HepG2 (cell line): ENCODE data around the gene NPBWR2. TPM values are rescaled to one million over a fixed set of nuclear protein-coding genes. Genes with fewer than 3 reads are reported as not detected.

Experiments
- AKNA ChIP-seq: sonication (generic); formaldehyde crosslinking; IDR thresholded peaks from 2 replicates; pipeline ENCODE4 v1.4.0; 2020; ENCODE audit warnings: missing genetic modification reagents, borderline replicate concordance
- CAMTA2 ChIP-seq: sonication (generic); formaldehyde crosslinking; IDR thresholded peaks from 2 replicates; pipeline ENCODE4 v1.4.0; 2020; ENCODE audit warnings: mild to moderate bottlenecking, missing genetic modification reagents, borderline replicate concordance
- FLYWCH1 ChIP-seq: sonication (generic); formaldehyde crosslinking; IDR thresholded peaks from 2 replicates; pipeline ENCODE4 v1.8.1; 2023; ENCODE audit warnings: mild to moderate bottlenecking, missing genetic modification reagents
- KDM2A ChIP-seq: sonication (generic); formaldehyde crosslinking; IDR thresholded peaks from 2 replicates; pipeline ENCODE4 v1.4.0; 2020; ENCODE audit warnings: low read depth, missing genetic modification reagents, borderline replicate concordance
- NFE2 ChIP-seq: sonication (generic); formaldehyde crosslinking; IDR thresholded peaks from 2 replicates; pipeline ENCODE4 v1.4.0; 2020; ENCODE audit warnings: missing genetic modification reagents
- NONO ChIP-seq, 2 experiments: fragments of 450-650 bp in 1 of 2; sonication (generic) in 1 of 2; formaldehyde crosslinking in 1 of 2; IDR thresholded peaks in 1 of 2; conservative IDR thresholded peaks in 1 of 2; 2 replicates each; pipeline versions ENCODE4 v1.6.1 to v1.8.0; 2017 to 2022; ENCODE audit warnings: mild to moderate bottlenecking in 1 of 2, missing genetic modification reagents in 1 of 2, moderate library complexity in 1 of 2
- SPEN ChIP-seq: sonication (generic); formaldehyde crosslinking; IDR thresholded peaks from 2 replicates; pipeline ENCODE4 v1.5.1; 2020; ENCODE audit warnings: low read depth, mild to moderate bottlenecking, missing genetic modification reagents
- THAP9 ChIP-seq: sonication (generic); formaldehyde crosslinking; IDR thresholded peaks from 2 replicates; pipeline ENCODE4; 2020; ENCODE audit warnings: missing genetic modification reagents, mild to moderate bottlenecking, borderline replicate concordance
- ZBTB49 ChIP-seq: sonication (generic); formaldehyde crosslinking; IDR thresholded peaks from 2 replicates; pipeline ENCODE4 v1.4.0; 2020; ENCODE audit warnings: missing genetic modification reagents, borderline replicate concordance
- ZNF383 ChIP-seq: sonication (generic); formaldehyde crosslinking; IDR thresholded peaks from 2 replicates; pipeline ENCODE4 v1.4.0; 2020; ENCODE audit warnings: missing genetic modification reagents, mild to moderate bottlenecking, borderline replicate concordance
- ZNF414 ChIP-seq: sonication (generic); formaldehyde crosslinking; IDR thresholded peaks from 2 replicates; pipeline ENCODE4 v1.5.0; 2020; ENCODE audit warnings: missing genetic modification reagents
- ZNF629 ChIP-seq: sonication (generic); formaldehyde crosslinking; conservative IDR thresholded peaks from 2 replicates; pipeline ENCODE4 v1.5.0; 2020; ENCODE audit warnings: missing genetic modification reagents
- ZNF660 ChIP-seq: sonication (generic); formaldehyde crosslinking; IDR thresholded peaks from 2 replicates; pipeline ENCODE4 v1.5.1; 2020; ENCODE audit warnings: mild to moderate bottlenecking, low read depth, missing genetic modification reagents, borderline replicate concordance
- polyA plus RNA-seq, 8 experiments: library from polyadenylated mRNA; depleted of rRNA in 3 of 8; stranded (reverse) in 7 of 8; unstranded in 1 of 8; fragments of >200 nt; fragmentation: Illumina TruSeq in 4 of 8; extraction: Trizol in 4 of 8; gene quantifications; 2 replicates each; pipeline versions ENCODE4 v1.2.1 to v1.2.3, GENCODE V29; 2011 to 2016; ENCODE audit warnings: low read depth in 4 of 8, missing spikeins in 1 of 8, mixed read lengths in 1 of 8; ENCODE audit not compliant: insufficient read depth in 1 of 8
- total RNA-seq, 5 experiments: library from RNA; depleted of rRNA; stranded (reverse); fragments of >200 nt; fragmentation: Illumina TruSeq; extraction: Trizol; gene quantifications; 2 replicates each; pipeline ENCODE4 v1.2.3, GENCODE V29; 2016; ENCODE audit warnings: low read depth in 1 of 5

The NPBWR2 gene
- total and polyA plus RNA-seq, 2 of the 13 experiments (the other 11 are each of a cell fraction or from before 2014, with no cell fraction given): not detected

GRCh38 chr20:64057628-64058498 lies 49.5 kb downstream of the NPBWR2 start (continued):
- TF ChIP-seq KDM2A (CRISPR knock-in tag) (peak; percentile 84), ZNF414 (CRISPR knock-in tag) (no peak; the same call in 1 of the 2 replicates), ZNF660 (no peak), ZNF383 (CRISPR knock-in tag) (0 out of 2 replicates have a peak, but pooled peaks have one; percentile 24), AKNA (CRISPR knock-in tag) (no peak), NFE2 (no peak), THAP9 (CRISPR knock-in tag) (peak; percentile 67; the same call in 1 of the 2 replicates), ZNF629 (CRISPR knock-in tag) (peak; percentile 32; the same call in 1 of the 2 replicates), FLYWCH1 (CRISPR knock-in tag) (no peak; the same call in 1 of the 2 replicates), SPEN (CRISPR knock-in tag) (peak; percentile 79), CAMTA2 (CRISPR knock-in tag) (no peak), NONO (IDR thresholded peaks at IDR 0.05) (no peak), NONO (CRISPR knock-in tag; conservative IDR thresholded peaks at IDR 0.05) (peak; percentile 70; the same call in 1 of the 2 replicates), ZBTB49 (CRISPR knock-in tag) (no peak)
